Melanocyte of skin (primary cell): ENCODE measurements around the gene MYDGF. TPM values are rescaled to one million over a fixed set of nuclear protein-coding genes. Genes with fewer than 3 reads are reported as not detected.

ENCODE experiments used
- total RNA-seq, 2 donors: library from RNA; depleted of rRNA; stranded (reverse); fragments of >200 nt; gene quantifications; 2 replicates each; pipeline ENCODE4 v1.2.3, GENCODE V29; 2012

Gene MYDGF
- total RNA-seq = 100 to 1,000 TPM; 102 to 180 TPM

GRCh38 chr19:4669723-4670480 is at the start of gene MYDGF:
MYDGF (minus strand) TSS chr19:4670342; CDS start chr19:4670334, 8 bp downstream.

GRCh38 chr19:4638828-4639530 is 31.2 kb downstream of the MYDGF start, which contains the start of gene TNFAIP8L1:
TNFAIP8L1 (plus strand) TSS chr19:4639516; CDS start chr19:4651870, 12,354 bp downstream.

Other genes starting within 250 kb of the MYDGF start
- 10 to 100 TPM; 46.3 to 49.6 TPM for gene UBXN6, start 212.5 kb downstream of the MYDGF start, total RNA-seq
- 10 to 100 TPM; 35.4 to 47.6 TPM for gene HDGFL2, start 198.0 kb downstream of the MYDGF start, total RNA-seq
- gene PLIN4, start 151.9 kb downstream of the MYDGF start, total RNA-seq = under 1 TPM; under 0.01 TPM
- not detected for gene PLIN5, start 135.1 kb downstream of the MYDGF start, total RNA-seq
- not detected for gene LRG1, start 130.3 kb downstream of the MYDGF start, total RNA-seq
- gene SEMA6B, start 110.7 kb downstream of the MYDGF start, total RNA-seq = under 1 TPM; under 0.01 to 0.33 TPM
- 1 to 10 TPM; 5.2 to 8.7 TPM for gene TNFAIP8L1, start 30.8 kb downstream of the MYDGF start, total RNA-seq
- gene DPP9, start 53.5 kb upstream of the MYDGF start, total RNA-seq = 10 to 100 TPM; 44.0 to 54.6 TPM
- 10 to 100 TPM; 18.3 to 18.9 TPM for gene FEM1A, start 121.4 kb upstream of the MYDGF start, total RNA-seq
- gene TICAM1, start 161.4 kb upstream of the MYDGF start, total RNA-seq = 1 to 10 TPM; 6.7 to 7.2 TPM
- gene PLIN3, start 197.3 kb upstream of the MYDGF start, total RNA-seq = 100 to 1,000 TPM in 1 of 2 donors, 10 to 100 TPM in 1; 85.0 to 124 TPM
- not detected for gene ARRDC5, start 232.6 kb upstream of the MYDGF start, total RNA-seq
- 10 to 100 TPM in 1 of 2 donors, 1 to 10 TPM in 1; 6.9 to 39.3 TPM for gene UHRF1, start 239.2 kb upstream of the MYDGF start, total RNA-seq